Medulla oblongata (tissue), 1 donor: ENCODE results near the gene CRYZL1.
A peak's percentile ranks its signal among the peaks of the same experiment; 100 is the strongest.
"Not testable (repeated sequence)": the region's sequence is repeated elsewhere in the genome, so short reads cannot be mapped to it uniquely, and the experiment has no call there.

Source experiments
- DNase-seq: peaks from one replicate; pipeline ENCODE4 v3.0.0-alpha.2; 2015; ENCODE audit errors: extremely low spot score

CRYZL1 gene

DNA sequence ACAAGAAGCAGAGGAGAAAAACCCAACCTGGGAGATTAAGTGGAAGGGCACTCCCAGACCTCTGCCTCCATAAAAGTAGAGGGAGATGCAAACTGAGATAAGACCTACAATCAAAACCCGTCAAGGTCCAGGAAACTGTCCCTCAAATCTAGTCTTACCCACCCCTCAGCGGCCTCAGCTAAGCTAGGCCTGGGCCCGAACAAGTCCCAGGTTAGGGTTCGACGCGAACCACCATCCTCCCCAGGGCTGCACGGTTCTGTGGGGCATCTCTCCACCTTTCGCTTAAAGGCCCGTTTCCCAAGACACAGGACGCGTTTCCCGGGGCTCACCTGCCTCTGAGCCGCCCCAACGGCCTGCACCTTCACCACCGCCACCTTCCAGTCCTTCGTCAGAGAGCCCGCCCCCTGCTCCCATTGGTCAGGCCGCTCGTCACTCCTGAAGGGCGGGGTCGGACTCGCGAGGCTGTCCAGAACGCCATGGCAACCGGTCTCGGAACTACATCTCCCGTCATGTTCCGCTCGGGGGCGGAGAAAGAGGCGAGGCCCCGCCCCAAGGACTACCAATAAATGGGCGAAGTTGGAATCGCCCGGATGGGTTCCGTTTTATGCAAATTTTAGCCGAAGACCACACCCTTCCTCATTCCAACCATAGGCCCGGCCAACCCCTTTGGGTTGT, at the start of gene CRYZL1:
TSS of gene CRYZL1 (minus strand) at position 390 of the 675 bp plus-strand sequence. CDS start 10,190 bp downstream, outside the sequence.
- peak; percentile 100 for DNase-seq

DNA sequence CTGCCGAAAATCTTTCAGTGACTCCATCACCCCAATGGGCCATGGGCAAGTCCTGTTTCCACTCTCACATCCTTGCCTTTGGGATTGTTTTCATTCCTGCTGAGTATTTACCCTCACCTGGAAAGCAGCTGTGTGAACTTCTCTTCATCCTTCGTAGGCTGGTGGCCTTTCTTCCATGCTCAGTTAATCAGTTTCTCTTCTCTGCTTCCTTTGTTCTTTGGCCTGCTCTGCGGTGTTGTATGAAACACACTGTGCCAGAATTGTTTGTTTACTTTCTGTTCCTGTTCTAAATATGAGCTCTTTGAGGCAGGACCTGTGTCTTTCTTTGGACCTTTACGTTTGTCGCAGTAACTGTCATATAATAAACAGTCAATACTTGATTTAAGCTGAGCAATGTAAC, 49.3 kb upstream of the CRYZL1 start:
- no peak for DNase-seq

DNA sequence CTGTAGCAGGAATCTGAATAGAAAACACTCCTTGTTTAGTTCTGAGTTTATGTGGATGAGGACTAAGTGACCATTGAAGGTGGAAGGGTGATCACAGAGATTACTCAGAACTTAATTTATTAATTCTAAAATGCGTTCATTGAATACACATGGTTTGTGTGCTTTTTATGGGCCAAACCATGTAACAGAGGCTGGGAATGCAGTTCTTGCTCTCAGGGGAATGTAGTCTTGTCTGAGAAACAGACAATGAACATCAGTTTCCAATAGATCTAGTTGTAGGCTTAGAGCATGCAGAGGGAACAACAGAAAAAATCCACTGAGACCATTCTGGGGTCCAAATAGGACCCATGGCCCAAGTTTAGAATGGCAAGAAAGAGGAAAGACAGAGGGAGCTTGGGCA, 46.8 kb upstream of the CRYZL1 start:
- DNase-seq: no peak

DNA sequence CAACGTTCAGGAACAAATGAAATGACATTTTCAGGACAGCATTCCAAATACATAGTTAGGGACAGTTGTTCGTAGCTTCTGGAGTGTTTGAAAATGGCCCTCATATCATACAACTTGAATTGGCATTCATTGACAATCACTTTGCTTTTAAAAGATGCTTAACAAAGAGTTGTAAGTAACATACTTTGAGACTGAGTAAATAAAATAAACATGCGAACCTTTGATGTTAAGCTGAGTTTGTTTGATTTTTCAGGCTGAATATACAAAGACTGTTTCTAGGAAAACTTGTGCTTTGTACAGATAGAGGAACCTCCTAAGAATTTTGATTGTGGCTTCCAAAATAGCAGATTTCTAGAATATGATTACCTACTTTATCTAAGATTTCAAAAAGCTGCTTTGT, 46.1 kb upstream of the CRYZL1 start:
- DNase-seq: no peak

DNA sequence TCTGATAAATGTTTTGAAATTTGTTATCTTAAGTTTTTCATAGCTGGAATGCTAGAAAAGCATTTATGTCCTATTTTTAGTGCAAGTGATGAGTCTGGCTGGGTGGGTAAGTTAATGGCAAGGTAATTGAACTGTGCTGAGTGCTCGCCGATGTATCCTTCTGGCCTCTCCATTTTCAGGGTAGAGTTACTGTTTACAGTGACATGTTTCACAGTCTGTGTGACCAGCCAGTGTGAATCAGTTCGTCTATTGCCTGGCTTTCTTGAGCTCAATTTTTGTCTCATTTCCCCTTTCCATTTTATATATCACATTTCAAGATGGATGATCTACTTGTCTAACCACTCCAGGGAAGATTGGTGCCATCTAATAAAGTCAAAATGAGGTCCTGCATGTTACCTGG, 44.8 kb upstream of the CRYZL1 start:
- no peak for DNase-seq

DNA sequence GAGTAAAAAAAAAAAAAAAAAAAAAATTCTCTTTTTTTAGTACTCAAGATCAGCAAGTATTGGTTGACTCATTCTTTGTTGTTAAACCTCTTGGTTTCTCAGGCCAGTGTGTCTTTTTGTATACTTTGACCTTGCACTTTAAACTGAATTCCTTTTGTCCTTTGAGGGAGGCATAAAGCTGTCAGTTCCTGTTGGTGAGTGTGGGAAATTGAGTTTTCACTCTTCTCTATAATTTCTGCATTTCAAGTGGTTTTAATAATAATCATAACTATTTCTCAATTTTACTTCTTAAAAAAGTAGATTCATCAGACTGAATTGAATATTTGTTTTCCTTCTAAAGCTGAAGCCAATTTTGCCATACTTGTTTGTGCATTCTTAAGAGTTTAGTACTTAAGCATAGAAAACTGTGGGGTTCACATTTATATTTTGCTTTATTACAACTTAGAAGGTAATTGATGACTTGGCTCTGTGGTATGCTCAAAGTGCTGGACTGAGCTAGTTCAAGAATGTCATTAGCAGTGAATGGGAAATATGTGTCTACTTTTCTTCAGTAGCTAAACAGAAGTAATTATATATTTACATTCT, 44.2 kb upstream of the CRYZL1 start:
- DNase-seq: no peak

DNA sequence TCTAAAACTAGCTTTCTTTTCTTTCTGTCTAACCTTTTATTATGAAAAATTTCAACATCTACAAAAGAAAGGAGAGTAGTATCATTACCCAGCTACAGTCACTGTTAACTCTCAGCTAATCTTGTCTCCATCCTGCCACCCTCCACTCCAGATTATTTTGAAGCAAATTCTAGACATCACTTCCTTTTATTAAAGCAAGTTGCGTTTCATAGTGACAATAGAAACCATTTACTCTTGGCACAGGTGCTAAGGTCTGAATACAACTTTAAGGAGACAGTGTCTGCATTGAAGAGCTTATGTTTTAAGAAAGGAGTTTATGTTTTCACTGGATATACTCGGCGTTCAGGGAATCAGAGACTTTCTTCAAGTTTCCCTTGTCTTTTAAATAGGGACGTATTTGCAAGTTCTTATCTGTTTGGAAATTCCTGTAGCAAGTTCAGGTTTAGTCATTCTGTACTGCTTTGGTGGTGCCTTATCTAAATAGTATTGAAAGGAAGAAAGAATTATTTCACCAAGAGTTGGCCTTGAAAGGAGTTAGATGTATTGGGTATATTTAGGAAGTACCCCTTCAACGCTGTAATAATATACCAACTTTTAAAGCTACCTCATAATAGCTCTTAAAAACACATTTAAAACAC, 43.5 kb upstream of the CRYZL1 start:
- no peak for DNase-seq

DNA sequence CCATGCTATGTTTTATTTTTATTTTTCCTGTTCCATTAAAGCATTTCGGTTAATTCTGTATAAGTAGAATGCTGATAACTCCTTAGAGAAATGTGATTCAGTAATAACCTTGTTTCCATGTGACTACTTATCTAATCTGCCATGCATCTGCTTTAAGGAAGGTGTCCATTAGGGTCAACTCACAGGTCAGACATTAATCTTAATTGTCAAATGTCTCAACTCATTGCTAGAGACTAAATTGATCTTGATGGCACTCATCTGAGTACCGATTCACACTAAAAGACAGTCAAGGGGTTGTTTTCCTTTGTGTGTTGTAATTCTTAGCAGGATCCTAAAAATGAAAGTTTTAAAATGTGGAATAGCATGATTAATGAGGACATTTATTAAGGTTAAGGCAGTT, 42.5 kb upstream of the CRYZL1 start:
- no peak for DNase-seq

DNA sequence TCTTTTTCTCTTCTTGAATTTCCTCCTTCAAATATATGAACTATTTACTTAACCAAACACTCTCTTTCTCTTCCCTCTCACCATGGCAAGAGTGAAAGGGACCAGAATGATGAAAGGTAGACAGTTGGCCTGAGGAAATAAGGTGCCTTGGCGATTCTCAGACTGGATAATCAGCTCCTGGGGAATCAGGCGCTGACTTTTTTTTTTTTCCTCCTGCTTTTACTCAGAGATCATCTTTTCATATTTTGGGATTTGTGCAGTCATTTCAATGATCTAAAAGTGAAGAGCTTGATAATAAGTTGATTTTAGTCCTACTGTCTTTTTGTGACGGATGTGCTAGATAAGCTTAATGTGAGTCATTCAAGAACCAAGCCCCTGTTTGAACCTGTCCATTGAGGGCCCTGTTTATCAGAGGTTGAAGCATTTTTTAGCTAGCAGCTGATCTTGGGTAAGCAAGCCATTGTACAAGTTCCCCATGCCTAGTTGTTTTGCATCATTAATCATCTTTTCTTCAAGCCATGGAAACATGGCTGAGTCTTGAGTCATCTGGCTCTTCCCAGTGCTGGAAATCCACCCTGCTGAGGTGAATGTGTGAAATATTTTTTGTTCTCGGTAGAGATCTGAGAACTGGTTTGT, 41.6 kb upstream of the CRYZL1 start:
- no peak for DNase-seq

DNA sequence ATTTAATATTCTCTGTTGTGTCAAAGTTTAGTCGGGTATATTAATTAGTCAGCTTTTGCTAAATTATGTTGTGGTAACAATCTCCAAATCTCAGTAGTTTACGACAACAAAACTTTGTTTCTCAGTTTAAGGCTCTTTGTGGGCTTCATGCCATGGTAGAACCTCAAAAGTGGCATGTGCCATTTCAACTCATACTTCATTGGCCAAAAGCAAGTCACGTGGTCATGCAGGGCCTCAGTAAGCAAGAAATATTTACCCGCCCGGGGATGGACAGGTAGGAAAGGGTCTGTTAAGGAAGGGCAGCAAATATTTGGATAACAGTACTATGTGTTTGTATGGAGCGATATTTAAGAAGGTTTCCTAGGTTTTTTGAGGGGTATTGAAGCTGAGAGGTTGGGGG, 39.3 kb upstream of the CRYZL1 start:
- DNase-seq: no peak

DNA sequence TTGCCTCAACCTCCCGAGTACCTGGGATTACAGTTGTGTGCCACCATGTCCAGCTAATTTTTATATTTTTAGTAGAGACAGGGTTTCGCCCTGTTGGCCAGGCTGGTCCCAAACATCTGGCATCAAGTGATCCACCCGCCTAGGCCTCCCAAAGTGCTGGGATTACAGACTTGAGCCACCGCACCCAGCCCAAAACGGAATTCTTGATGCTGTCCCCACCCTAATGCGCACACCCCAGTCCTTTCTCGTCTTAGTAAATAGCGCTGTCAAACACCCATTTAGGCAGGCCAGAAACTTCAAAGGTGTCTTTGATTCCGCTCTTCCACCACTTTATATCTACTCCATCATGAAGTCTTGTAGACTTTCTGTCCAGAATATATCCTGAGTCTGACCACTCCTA, 35.9 kb upstream of the CRYZL1 start:
- no peak for DNase-seq

DNA sequence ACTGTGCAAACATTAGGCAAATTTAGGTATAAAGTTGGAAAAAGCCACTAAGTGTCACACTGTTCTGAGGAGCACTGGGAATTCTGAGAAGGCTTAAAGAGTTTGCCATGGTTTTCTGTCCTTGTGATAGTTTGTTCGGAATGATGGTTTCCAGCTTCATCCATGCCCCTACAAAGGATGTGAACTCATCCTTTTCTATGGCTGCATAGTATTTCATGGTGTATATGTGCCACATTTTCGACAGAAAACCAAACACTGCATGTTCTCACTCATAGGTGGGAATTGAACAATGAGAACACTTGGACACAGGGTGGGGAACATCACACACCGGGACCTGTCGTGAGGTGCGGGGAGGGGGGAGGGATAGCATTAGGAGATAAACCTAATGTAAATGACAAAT, 35.1 kb upstream of the CRYZL1 start:
- not testable (repeated sequence) for DNase-seq

DNA sequence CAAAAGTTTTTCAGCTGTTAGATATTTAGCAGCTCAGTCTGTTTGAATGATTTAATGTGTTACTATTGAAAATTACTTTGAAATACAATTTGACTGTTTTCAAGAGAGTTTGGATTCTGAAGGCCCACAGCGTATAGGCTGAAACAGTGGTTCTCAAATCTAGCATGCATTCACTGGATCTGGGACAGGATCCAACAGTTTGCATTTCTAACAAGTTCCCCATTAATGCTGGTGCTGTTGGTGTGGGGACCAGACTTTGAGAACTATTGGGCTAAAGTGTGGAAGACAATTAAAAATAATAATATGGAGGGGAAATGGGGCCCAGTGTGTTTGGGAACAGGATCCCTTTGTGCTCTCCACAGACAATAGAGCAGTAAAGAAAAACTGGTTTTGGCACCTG, 32.7 kb upstream of the CRYZL1 start:
- peak; percentile 74 for DNase-seq

DNA sequence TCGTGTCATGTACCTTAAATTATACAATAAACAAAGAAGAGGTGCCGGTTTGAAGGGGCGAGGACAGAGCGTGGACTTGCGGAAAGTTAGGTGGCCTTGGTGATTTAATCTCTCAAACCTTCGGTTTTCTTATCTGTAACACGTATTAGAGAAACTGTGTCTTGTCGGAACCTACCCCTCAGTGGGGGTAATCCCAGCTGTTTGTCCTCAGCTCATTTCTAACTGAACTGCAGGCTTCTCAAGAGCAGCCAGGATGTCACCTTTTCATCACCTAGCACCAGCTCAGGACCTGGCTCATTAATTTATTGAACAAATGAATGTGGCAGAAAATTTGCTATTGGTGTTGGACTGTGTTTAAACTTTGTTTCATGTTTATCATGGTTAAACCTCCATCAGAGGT, 31.9 kb upstream of the CRYZL1 start:
- DNase-seq: no peak

DNA sequence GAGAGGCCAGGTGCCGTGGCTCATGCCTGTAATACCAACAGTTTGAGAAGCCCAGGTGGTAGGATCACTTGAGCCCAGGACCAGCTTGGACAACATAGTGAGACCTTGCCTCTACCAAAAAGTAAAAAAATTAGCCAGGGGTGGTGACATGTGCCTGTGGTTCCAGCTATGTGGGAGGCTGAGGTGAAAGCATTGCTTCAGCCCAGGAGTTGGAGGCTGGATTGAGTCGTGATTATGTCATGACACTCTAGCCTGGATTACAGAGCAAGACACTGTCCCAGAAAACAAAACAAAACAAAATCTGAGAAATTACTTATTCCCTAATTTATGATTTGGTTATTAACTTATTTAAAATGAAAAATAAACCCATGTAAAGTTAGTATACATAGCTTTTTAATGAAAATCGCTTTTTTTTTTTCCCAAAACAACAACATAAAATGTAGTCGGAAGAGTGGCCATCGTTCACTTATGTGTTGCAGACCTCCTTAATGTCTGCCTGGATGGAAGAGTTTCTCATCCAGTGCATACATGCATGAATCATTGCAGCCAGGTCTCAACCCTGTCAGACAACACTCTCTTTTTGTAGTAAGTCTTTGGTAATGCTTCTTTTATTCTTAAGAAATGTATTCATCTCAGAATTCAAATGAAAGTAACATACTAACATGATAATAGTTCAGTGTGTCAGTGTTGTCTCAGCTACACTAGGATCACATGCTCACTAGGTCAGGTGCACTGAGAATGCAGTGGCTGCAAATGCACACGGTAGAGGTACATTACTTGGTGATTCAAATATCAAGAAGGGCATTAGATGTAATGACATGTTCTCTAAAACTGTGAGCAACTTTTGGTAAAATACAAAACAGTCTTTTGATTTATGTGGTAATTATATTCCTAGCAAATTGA, 28.8 kb upstream of the CRYZL1 start:
- DNase-seq: no peak

DNA sequence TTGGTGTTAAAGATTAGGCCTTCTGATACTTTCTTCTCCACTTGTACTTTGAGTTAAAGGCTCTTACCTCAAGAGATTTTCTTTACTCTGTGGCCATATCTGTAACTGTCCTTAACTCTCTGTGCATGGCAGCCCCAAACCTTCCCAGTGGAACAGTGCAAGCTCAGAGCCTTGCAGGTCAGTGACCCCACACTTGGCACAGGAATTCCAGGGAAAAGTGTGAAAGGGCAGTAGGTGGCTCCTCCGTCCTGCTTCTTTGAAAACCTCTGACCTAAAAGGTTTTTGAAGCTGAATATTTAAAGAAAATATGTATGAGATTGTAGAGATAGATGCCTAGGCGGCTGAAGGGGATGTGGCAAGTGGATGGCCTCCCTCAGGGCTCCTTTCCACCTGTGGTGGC, 27.1 kb upstream of the CRYZL1 start:
- no peak for DNase-seq

DNA sequence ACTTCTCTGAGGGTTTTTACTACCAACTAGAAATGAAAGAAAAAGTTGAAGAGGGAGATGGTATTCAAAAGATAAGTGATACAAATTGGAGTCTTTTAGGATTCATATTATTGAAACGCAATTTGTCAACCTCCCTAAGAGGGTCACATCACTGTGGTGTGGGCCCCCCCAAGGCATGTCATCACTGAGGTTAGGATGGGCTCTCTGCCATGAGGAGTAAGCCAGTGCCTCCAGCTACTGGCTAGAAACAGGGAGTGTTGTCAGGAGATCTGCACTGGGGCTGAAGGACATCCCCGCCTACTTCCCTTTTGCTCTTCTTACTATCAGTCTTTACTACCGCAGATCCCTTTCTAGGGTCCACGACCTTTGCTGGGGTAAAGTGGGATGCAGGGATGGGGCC, 26.6 kb upstream of the CRYZL1 start:
- DNase-seq: no peak

DNA sequence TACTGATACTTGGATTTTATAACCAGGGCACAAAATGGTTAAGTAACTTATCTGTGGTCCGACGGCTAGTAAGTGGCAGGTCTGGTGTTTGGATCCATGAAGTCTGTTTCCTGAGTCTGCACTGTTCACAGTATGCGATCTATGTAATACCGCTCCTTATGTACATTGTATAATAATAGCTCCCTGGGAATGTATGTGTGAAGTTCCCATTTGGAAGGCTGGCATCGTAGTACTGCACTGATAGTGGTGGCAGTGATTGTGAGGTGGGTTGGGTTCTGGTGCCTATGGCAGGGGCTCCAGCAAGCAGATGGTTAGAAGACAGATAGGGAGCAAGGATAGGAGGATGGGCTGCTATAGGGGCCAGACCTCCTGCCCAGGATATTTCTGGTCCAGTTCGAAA, 26.1 kb upstream of the CRYZL1 start:
- no peak for DNase-seq

DNA sequence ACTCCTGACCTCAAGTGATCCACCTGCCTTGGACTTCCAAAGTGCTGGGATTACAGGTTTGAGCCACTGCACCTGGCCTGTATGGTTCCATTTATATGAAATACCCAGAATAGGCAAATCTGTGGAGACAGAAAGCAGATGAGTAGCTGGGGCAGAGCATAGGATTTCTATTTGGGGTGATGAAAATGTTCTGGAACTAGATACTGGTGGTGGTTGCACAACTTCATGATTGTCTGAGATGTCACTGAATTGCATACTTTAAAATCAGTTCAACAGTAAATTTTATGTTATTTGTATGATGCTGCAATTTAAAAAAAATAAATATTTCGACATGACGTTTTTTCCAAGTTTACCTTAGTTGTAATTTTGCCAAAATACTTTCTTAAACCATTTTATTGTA, 24.6 kb upstream of the CRYZL1 start:
- DNase-seq: no peak

DNA sequence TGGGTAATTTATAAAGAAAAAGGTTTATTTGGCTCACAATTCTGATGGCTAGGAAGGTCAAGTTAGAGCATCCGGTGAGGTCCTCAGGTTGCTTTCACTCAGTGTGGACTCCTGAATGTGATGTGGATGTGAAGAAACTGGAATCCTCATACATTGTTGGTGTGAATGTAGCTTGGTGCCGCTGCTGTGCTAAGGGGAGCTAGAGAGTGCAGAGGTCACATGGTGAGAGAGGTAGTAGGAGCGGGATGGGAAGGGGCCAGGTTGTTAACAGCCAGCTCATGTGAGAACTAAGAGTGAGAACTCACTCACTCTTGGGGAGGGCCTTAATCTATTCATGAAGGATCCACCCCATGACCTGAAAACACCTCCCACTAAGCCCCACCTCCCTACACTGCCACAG, 22.6 kb upstream of the CRYZL1 start:
- DNase-seq: no peak

DNA sequence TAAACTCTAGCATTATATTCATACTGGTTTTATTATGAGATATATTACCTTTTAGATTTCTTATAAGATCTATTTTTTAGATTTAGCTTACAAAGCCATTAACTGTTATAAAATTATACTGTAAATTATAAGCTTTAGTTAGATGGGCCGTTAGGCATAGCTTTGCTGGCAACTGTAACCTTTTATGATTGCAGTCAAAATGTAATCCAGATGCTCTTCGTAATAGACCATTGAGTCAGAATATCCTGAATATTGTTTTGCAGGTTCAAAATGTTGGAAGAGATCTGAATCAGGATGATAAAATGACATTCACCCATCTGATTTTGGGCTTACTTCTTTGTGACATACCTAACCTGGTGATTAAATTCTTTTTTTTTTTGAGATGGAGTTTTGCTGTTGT, 21.7 kb upstream of the CRYZL1 start:
- DNase-seq: no peak

DNA sequence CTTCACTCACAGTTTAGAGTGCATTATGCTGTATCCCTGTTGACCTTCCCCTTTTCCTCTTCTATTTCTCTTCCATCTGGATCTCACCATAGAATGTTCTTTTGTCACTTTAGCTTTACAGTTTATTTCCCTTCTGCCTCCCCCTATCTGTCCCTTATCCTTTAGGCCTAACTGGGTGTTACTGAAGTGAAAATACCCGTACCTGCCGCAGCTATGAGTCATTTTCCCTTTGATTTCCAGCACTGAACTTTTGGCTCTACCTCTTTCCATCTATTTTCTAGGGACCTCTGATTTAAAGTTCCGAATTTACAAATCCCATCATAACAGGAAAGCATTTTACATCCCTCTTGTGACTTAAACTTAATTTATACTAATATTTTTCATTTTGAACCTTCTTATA, 20.5 kb upstream of the CRYZL1 start:
- DNase-seq: no peak
